ENCODE data around the gene ABCC3.
"Not testable (repeated sequence)": the region's sequence is repeated elsewhere in the genome, so short reads cannot be mapped to it uniquely, and the experiment has no call there.

ABCC3 gene

GRCh38 chr17:50697062-50697461 is 62.4 kb downstream of the ABCC3 start:
- DNase-seq (ENCODE audit: low spot score) = no peak
- TF ChIP-seq CTCF (IDR thresholded peaks at IDR 0.05) = no peak
- H3K27ac ChIP-seq = no peak overlapping the region
- no peak overlapping the region for H3K4me3 ChIP-seq

- TF ChIP-seq CTCF (IDR thresholded peaks at IDR 0.05) = no peak
- DNase-seq (ENCODE audit: low spot score) = no peak
- no peak overlapping the region for H3K27ac ChIP-seq
- H3K4me3 ChIP-seq = no peak overlapping the region
Measured at GRCh38 chr17:50697663-50698272, 63.1 kb downstream of the ABCC3 start.

GRCh38 chr17:50699410-50699809 is 64.7 kb downstream of the ABCC3 start:
- Histone ChIP-seq H3K27ac (no peak overlapping the region), H3K4me3 (no peak overlapping the region)
- no peak for DNase-seq (ENCODE audit: low spot score)
- TF ChIP-seq CTCF (IDR thresholded peaks at IDR 0.05) = no peak

GRCh38 chr17:50703162-50703561 is 68.5 kb downstream of the ABCC3 start:
- Histone ChIP-seq H3K4me3 (no peak overlapping the region), H3K27ac (no peak overlapping the region)
- no peak for TF ChIP-seq CTCF (IDR thresholded peaks at IDR 0.05)
- DNase-seq (ENCODE audit: low spot score) = no peak

- DNase-seq (ENCODE audit: low spot score) = peak; percentile 95
- H3K4me3 ChIP-seq = peak within 1 kb of the TSS; percentile 90
- TF ChIP-seq CTCF (IDR thresholded peaks at IDR 0.05) = no peak
- peak within 1 kb of the TSS; percentile 87 to 98 for H3K27ac ChIP-seq
Measured at GRCh38 chr17:50707289-50708049, 72.8 kb downstream of the ABCC3 start, which contains the start of gene ANKRD40. Gene ANKRD40, minus strand, starts transcription at chr17:50707914. Its CDS starts 260 bp downstream, at chr17:50707654.

- peak overlapping the region; percentile 87 to 98 for H3K27ac ChIP-seq
- no peak for TF ChIP-seq CTCF (IDR thresholded peaks at IDR 0.05)
- no peak for DNase-seq (ENCODE audit: low spot score)
- peak overlapping the region; percentile 90 for H3K4me3 ChIP-seq
Measured at GRCh38 chr17:50708050-50709000, 73.6 kb downstream of the ABCC3 start.

- not testable (repeated sequence) for DNase-seq (ENCODE audit: low spot score)
- H3K27ac ChIP-seq = peak overlapping the region; percentile 87 to 98
- H3K4me3 ChIP-seq = peak overlapping the region; percentile 90
Measured at GRCh38 chr17:50709053-50709452, 74.4 kb downstream of the ABCC3 start.
